Right lobe of liver (tissue), 4 donors: ENCODE data around the gene PPP1R12A.

Source experiments
- CTCF ChIP-seq, 4 donors: fragments of 200-600 bp in 3 of 4; fragments of 450-650 bp in 1 of 4; IDR thresholded peaks; one replicate each; pipeline versions ENCODE4 v1.5.1 to v1.8.0; 2016 to 2022; ENCODE audit warnings: antibody characterized with exemption in 4 of 4, mild to moderate bottlenecking in 2 of 4
- POLR2A ChIP-seq: fragments of 450-650 bp; IDR thresholded peaks from one replicate; pipeline ENCODE4 v1.6.1; 2017; ENCODE audit warnings: antibody characterized with exemption, mild to moderate bottlenecking
- donor health status: DM: no; HTN: no; CAD: no.
- donor health status: DM: no; HTN: no; CAD: no.
- donor health status: DM: no; HTN: yes; CAD: no.

- TF ChIP-seq CTCF (IDR thresholded peaks at IDR 0.05) (no peak), POLR2A (no peak)
Measured at GRCh38 chr12:79870916-79871315, 64.0 kb downstream of the PPP1R12A start.
